Suprapubic skin (tissue), 4 donors: ENCODE results near the gene DDHD1. TPM values are rescaled to one million over a fixed set of nuclear protein-coding genes. Genes with fewer than 3 reads are reported as not detected.
"Not testable (repeated sequence)": the region's sequence is repeated elsewhere in the genome, so short reads cannot be mapped to it uniquely, and the experiment has no call there.

Source experiments
- DNase-seq, 2 donors: peaks; one replicate each; pipeline ENCODE4 v3.0.0-alpha.2; 2019; ENCODE audit warnings: low spot score in 2 of 2
- H3K27ac ChIP-seq: fragments of 200-600 bp; sonication (generic); one replicate; pipeline ENCODE4 v1.5.1; 2019
- H3K27me3 ChIP-seq: fragments of 200-600 bp; sonication (generic); one replicate; pipeline ENCODE4 v1.5.1; 2019
- H3K36me3 ChIP-seq: fragments of 200-600 bp; sonication (generic); one replicate; pipeline ENCODE4 v1.5.1; 2019
- H3K4me1 ChIP-seq: fragments of 200-600 bp; sonication (generic); one replicate; pipeline ENCODE4 v1.5.1; 2019
- H3K4me3 ChIP-seq: fragments of 200-600 bp; sonication (generic); one replicate; pipeline ENCODE4 v1.5.1; 2019; ENCODE audit warnings: mild to moderate bottlenecking
- H3K9me3 ChIP-seq: fragments of 200-600 bp; sonication (generic); one replicate; pipeline ENCODE4 v1.5.1; 2019
- EP300 ChIP-seq: sonication (generic); formaldehyde crosslinking; IDR thresholded peaks from one replicate; pipeline ENCODE4 v1.6.1; 2017; ENCODE audit warnings: antibody characterized with exemption
- POLR2A ChIP-seq, 2 donors: fragments of 450-650 bp; IDR thresholded peaks; one replicate each; pipeline ENCODE4 v1.6.1; 2017; ENCODE audit warnings: antibody characterized with exemption in 2 of 2, mild to moderate bottlenecking in 2 of 2, moderate library complexity in 2 of 2
- POLR2AphosphoS5 ChIP-seq, 3 donors: sonication (generic); formaldehyde crosslinking; IDR thresholded peaks; one replicate each; pipeline ENCODE4 v1.6.1; 2017; ENCODE audit warnings: antibody characterized with exemption in 3 of 3
- WGBS: methylation state at CpG from one replicate; pipeline ENCODE4 v1.1.5; 2018; 5-methylcytosine and 5-hydroxymethylcytosine counted together
- total RNA-seq, 4 donors: library from RNA; depleted of rRNA; stranded (reverse); fragments of >200 nt; gene quantifications; one replicate each; pipeline ENCODE4 v1.1.0, GENCODE V29; 2016
- TF ChIP-seq, protein P1 (sequence below), 2 donors: fragments of 200-600 bp in 1 of 2; fragments of 450-650 bp in 1 of 2; sonication (generic) in 1 of 2; IDR thresholded peaks; one replicate each; pipeline ENCODE4 v1.5.1; 2016 to 2019; ENCODE audit warnings: antibody characterized with exemption in 2 of 2, mild to moderate bottlenecking in 1 of 2, moderate library complexity in 1 of 2

The DDHD1 gene
- total RNA-seq, 4 donors from 2014 or later = 10.1 to 25.3 (median 14.7) TPM

DNA sequence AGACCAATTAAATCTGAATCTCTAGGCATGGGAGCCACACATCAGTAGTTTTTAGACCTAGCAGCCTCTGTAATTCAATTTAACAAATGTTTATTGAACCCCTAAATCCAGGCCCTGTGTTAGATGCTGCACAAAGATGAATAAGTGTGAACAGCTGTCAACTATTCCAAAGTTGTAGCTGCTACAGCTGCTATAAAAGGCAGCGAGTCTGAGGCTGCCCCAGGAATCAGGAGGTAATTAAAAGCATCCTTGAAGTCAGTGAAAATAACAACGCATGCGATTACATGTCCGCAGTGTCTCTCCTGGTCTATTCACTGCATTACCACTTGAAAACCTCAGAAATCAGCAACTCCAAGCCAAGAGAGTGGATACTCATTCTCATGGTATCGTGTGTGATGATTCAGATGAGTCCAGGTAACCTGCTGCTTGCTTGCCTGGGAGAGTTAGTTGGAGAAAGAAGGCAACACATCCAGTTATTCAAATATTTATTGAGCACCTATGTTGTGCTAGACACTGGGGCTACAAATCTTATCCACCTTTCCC lies 34.9 kb upstream of the DDHD1 start:
- 57% methylated on average over 5 of the region's 5 CpGs for WGBS
- Histone ChIP-seq H3K4me3 (no peak overlapping the region), H3K9me3 (no peaks in the 10 kb centered on the region), H3K27me3 (no peaks in the 10 kb centered on the region), H3K4me1 (no peaks in the 10 kb centered on the region), H3K27ac (no peak overlapping the region), H3K36me3 (no peaks in the 10 kb centered on the region)
- no peak for DNase-seq
- TF ChIP-seq POLR2AphosphoS5 (IDR thresholded peaks at IDR 0.05) = no peak

- TF ChIP-seq, protein P1, sequence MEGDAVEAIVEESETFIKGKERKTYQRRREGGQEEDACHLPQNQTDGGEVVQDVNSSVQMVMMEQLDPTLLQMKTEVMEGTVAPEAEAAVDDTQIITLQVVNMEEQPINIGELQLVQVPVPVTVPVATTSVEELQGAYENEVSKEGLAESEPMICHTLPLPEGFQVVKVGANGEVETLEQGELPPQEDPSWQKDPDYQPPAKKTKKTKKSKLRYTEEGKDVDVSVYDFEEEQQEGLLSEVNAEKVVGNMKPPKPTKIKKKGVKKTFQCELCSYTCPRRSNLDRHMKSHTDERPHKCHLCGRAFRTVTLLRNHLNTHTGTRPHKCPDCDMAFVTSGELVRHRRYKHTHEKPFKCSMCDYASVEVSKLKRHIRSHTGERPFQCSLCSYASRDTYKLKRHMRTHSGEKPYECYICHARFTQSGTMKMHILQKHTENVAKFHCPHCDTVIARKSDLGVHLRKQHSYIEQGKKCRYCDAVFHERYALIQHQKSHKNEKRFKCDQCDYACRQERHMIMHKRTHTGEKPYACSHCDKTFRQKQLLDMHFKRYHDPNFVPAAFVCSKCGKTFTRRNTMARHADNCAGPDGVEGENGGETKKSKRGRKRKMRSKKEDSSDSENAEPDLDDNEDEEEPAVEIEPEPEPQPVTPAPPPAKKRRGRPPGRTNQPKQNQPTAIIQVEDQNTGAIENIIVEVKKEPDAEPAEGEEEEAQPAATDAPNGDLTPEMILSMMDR (IDR thresholded peaks at IDR 0.05) = no peak
- TF ChIP-seq POLR2AphosphoS5 (IDR thresholded peaks at IDR 0.05) = no peak
- no peak for TF ChIP-seq EP300
- TF ChIP-seq POLR2A (IDR thresholded peaks at IDR 0.05) = no peak
- no peaks in the 10 kb centered on the region for H3K36me3 ChIP-seq
- DNase-seq = no peak
- no peak overlapping the region for H3K27ac ChIP-seq
- H3K4me3 ChIP-seq = no peak overlapping the region
- WGBS = 92% methylated on average over 1 of the region's 1 CpG
- H3K9me3 ChIP-seq = no peaks in the 10 kb centered on the region
- no peaks in the 10 kb centered on the region for H3K27me3 ChIP-seq
- no peaks in the 10 kb centered on the region for H3K4me1 ChIP-seq
Observed at GRCh38 chr14:53186532-53186931, 33.4 kb upstream of the DDHD1 start.

GRCh38 chr14:53183611-53184010 lies 30.5 kb upstream of the DDHD1 start:
- Histone ChIP-seq H3K4me3 (no peak overlapping the region), H3K27ac (no peak overlapping the region), H3K27me3 (no peaks in the 10 kb centered on the region), H3K4me1 (no peaks in the 10 kb centered on the region), H3K9me3 (no peaks in the 10 kb centered on the region), H3K36me3 (no peaks in the 10 kb centered on the region)
- WGBS = 31% methylated on average over 2 of the region's 2 CpGs
- TF ChIP-seq, protein P1 (IDR thresholded peaks at IDR 0.05) = no peak
- no peak for TF ChIP-seq POLR2AphosphoS5 (IDR thresholded peaks at IDR 0.05)
- DNase-seq = no peak

GRCh38 chr14:53183056-53183455 lies 29.9 kb upstream of the DDHD1 start:
- Histone ChIP-seq H3K9me3 (no peaks in the 10 kb centered on the region), H3K4me3 (no peak overlapping the region), H3K4me1 (no peaks in the 10 kb centered on the region), H3K27me3 (no peaks in the 10 kb centered on the region), H3K27ac (no peak overlapping the region), H3K36me3 (no peaks in the 10 kb centered on the region)
- TF ChIP-seq EP300 (no peak), POLR2A (IDR thresholded peaks at IDR 0.05) (no peak), POLR2AphosphoS5 (IDR thresholded peaks at IDR 0.05) (no peak)
- TF ChIP-seq, protein P1 (IDR thresholded peaks at IDR 0.05) = no peak
- DNase-seq = no peak
- 38% methylated on average over 2 of the region's 2 CpGs for WGBS

DNA sequence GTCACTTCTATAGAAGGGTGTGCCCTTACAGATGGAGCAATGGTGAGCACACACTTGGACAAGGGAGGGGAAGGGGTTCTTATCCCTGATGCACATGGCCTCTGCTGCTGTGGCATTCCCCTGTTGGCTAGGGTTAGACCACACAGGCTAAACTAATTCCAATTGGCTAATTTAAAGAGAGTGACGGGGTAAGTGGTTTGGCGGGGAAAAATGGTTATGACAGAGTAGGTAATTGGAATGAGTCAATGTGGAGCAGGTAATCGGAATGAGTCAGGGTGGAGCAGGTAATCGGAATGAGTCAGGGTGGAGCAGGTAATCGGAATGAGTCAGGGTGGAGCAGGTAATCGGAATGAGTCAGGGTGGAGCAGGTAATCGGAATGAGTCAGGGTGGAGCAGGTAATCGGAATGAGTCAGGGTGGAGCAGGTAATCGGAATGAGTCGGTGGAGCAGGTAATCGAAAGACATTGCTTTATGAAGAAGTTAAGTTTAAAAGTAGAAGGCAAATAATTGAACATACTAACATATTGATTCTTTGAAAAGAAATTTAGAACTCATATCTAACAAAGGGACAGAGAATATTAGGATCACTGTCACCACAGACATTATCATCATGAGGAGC lies 28.4 kb upstream of the DDHD1 start:
- DNase-seq, H3K9me3 ChIP-seq, H3K4me3 ChIP-seq, H3K27ac ChIP-seq, H3K27me3 ChIP-seq, H3K36me3 ChIP-seq, H3K4me1 ChIP-seq: not testable (repeated sequence)
- 80% methylated on average over 11 of the region's 11 CpGs for WGBS

DNA sequence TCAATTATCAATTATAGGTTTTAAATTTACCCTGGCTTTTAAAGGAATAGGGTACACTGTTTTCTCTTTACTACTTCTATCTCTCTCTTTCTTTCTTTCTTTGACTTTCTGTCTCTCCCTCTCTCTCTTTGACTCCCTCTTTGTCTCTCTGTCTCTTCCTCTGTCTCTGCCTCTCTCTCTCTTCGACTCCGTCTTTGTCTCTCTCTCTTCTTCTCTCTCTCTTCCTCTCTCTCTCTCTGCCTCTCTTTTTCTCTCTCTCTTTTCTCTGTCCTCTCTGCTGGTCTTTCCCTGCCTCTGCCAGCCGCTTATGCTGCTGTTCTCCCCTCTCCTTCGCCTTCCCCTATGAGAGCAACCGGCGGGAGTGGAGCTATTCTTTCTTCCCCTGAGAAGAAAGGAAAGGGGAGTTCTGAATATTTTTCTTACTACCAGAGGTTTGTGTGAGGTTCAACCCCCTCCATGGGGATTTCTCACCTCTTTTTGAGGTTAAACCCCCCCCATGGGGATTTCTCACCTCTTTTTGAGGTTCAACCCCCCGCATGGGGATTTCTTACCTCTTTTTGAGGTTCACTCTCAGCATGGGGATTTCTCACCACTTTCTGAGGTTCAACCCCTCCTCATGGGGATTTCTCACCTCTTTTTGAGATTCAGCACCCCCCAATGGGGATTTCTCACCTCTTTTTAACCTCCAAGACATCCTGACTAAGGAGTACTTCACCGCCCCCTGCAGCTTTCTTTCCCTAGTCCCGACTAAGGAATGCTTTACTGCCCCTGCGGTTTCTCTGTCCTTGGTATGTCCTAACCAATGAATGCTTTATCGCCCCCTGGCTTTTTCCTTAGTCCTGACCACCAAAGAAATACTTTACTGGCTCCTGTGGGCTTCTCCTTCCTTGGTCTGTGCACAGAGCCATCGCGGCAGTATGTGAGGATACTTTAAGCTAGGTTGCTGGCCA lies 27.4 kb upstream of the DDHD1 start:
- DNase-seq = no peak
- H3K27ac ChIP-seq = no peak overlapping the region
- no peaks in the 10 kb centered on the region for H3K27me3 ChIP-seq
- no peaks in the 10 kb centered on the region for H3K4me1 ChIP-seq
- 88% methylated on average over 13 of the region's 13 CpGs for WGBS
- TF ChIP-seq EP300 (no peak), POLR2AphosphoS5 (IDR thresholded peaks at IDR 0.05) (no peak), POLR2A (IDR thresholded peaks at IDR 0.05) (no peak)
- TF ChIP-seq, protein P1 (IDR thresholded peaks at IDR 0.05) = no peak
- H3K9me3 ChIP-seq = no peaks in the 10 kb centered on the region
- no peak overlapping the region for H3K4me3 ChIP-seq
- no peaks in the 10 kb centered on the region for H3K36me3 ChIP-seq

- WGBS = 59% methylated on average over 2 of the region's 2 CpGs
- DNase-seq, H3K4me1 ChIP-seq: not testable (repeated sequence)
Observed at GRCh38 chr14:53179486-53180005, 26.4 kb upstream of the DDHD1 start.

More at GRCh38 chr14:53179486-53180005, 26.4 kb upstream of the DDHD1 start:
- not testable (repeated sequence) for H3K9me3 ChIP-seq, H3K36me3 ChIP-seq, H3K27me3 ChIP-seq, H3K27ac ChIP-seq, H3K4me3 ChIP-seq
